ENCODE data around the gene GVQW3.
"Not testable (repeated sequence)": the region's sequence is repeated elsewhere in the genome, so short reads cannot be mapped to it uniquely, and the experiment has no call there.

GVQW3 gene

GRCh38 chr11:76388408-76388807 is 7.3 kb downstream of the GVQW3 start:
- no peak for DNase-seq

- DNase-seq: no peak
Measured at GRCh38 chr11:76391021-76391420, 9.9 kb downstream of the GVQW3 start.

DNA sequence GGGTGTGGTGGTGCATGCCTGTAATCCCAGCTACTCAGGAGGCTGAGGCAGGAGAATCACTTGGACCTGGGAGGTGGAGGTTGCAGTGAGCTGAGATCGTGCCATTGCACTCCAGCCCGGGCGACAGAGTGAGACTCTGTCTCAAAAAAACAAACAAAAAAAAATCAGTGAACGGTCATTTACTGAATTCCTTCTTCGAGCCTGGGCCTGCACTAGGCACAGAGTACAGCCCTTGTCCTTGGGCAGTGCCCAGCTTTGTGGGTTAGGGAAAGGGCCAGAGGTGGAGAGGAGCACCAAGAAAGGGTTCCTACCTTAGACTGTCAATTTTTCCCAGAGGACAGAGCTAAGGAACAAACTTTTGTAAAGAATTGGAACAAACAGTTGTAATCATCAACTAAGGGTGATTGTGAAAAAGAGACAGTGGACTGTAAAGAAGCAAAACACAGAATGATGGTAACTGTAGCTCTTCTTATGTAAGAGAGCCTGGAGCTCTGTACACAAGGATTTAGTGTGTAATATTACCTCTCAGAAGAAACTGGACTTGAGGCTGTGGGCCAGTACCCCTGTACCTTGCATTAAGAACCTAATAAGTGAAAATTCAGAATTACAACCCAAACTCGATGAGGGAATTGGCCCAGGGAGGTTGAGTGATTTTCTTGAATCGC is 10.8 kb downstream of the GVQW3 start:
- no peak for DNase-seq

DNA sequence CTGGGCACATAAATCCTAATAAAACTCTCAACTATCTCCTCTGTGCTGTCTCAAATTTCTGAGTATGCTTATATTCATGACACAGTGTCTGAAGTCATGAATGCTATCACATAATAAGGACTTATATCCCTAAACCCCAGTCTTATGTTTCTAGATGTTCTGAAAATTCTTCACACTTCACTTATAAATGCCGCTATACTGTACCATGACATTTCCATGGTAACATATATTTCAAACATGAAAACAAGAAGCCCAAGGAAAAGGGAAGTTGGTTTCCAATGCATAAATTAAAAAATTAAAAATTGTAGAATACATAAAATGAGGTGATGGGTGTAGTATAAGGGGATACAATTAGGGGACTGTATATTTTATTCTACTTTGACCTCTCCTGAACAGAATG is 11.7 kb downstream of the GVQW3 start:
- no peak for DNase-seq

DNA sequence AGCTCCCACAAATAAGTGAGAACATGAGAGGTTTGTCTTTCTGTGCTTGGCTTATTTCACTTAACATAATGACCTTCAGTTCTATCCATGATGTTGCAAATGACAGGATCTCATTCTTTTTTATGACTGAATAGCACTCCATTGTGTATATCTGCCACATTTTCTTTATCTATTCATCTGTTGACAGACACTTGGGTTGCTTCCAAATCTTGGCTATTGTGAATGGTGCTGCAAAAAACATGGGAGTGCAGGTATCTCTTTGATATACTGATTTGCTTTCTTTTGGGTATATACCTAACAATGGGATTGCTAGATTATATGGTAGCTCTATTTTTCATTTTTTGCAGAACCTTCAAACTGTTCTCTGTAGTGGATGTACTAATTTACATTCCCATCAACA is 13.3 kb downstream of the GVQW3 start:
- no peak for DNase-seq

DNA sequence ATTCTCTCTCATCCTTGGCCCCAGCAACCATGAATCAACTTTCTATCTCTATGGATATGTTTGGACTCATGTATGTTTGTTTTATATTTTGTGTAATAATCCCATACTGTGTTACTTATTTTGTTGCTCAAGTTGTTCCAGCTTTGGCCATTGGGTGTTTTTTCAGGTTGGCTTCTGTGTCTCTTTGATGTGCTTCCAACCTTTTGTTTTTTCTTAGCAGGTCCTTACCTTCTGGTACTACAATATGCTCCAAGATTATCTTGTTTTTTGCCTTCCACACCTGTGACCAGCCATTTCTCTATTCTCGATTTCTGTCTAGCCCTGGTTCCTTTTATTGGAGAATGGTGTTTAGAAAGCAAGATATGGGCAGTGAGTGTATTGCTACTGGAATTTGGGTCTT is 14.2 kb downstream of the GVQW3 start:
- no peak for DNase-seq

GRCh38 chr11:76397383-76397782 is 16.3 kb downstream of the GVQW3 start:
- DNase-seq: no peak

DNA sequence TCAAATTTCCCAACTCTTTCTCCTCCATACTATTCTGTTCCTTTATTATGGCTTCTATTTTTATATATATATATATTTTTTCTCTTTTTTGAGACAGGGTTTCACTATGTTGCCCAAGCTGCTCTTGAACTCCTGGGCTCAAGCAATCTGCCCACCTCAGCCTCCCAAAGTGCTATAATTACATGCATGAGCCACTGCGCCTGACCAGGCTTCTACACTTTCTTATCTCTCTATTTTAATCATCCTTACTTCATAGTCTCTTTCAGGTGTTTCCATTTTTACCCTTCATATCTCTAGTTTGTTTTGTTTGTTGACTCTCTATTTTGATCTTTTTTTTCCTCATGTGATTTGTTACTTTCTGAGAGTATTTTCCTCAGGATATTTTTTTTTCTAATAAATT is 19.8 kb downstream of the GVQW3 start:
- DNase-seq: no peak

DNA sequence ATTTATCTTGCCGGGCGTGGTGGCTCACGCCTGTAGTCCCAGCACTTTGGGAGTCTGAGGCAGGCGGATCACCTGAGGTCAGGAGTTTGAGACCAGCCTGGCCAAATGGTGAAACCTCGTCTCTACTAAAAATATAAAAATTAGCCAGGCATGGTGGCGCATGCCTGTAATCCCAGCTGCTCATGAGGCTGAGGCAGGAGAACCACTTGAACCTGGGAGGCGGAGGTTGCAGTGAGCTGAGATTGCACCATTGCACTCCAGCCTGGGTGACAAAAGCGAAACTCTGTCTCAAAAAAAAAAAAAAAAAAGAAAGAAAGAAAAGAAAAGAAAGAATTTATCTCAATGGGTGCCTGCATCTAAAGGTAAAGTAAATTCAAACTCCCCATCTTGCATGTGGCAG is 20.4 kb downstream of the GVQW3 start:
- DNase-seq: not testable (repeated sequence)

- DNase-seq: no peak
Measured at GRCh38 chr11:76406359-76406758, 25.2 kb downstream of the GVQW3 start.

DNA sequence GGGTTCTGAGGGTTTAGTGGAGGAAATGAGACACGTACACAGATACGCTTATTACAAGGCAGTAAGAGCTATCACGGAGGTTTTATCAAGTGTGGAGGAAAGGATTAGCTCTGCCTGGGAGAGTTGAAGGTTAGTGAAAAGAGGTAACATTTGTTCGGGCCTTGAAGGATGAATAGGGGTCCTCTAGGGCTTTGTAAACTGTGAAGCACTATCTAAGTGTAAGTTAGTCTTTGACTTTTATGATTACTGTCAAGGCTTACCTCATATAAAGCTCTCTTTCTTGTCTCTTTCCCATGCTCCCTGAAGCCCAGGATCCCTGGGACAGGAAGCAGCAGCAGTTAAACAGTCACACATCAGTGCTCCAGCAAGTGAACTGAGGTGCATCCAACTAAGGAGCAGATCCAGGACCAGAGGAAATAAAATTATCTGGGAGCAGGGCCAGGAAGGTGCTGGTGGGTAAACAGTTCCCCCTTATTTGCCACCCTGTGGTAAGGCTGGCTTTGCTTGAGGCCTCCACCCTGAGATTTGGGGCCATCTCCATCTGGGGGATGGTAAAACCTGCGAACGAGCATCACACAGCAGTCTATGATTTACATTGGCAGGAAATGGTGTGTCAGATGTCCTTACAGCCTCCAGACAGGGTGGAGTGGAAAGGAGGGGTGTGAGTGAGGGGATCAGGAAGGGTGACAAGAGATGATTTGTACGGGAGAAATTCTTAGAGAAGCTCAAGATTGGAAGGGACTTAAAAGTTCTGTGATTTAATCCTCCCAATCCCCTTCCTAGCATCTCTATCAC is 27.2 kb downstream of the GVQW3 start:
- peak; percentile 47 for DNase-seq

GRCh38 chr11:76410851-76411357 is 29.8 kb downstream of the GVQW3 start:
- DNase-seq: no peak

DNA sequence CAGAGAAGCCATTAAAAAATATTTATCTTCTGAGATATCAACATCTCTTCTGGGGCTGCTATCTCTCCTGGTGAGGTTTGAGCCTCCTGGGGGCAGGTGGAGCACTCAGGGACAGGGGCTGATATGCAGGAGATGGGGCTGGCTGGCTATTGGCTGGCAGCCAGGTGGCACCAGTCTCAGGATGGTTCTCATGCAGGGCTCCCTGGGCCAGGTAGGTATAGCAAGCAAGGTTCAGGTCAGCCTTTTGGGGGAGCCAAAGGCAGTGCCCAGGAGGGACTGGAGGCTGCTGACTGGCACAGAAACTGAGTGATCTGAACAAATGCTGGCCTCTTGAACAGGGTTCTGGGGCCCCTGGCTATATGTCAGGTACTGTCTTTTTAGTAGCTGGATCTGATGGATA is 34.0 kb downstream of the GVQW3 start:
- DNase-seq: no peak

GRCh38 chr11:76419896-76420295 is 38.8 kb downstream of the GVQW3 start:
- no peak for DNase-seq

- DNase-seq: no peak
Measured at GRCh38 chr11:76424379-76424778, 43.3 kb downstream of the GVQW3 start.

DNA sequence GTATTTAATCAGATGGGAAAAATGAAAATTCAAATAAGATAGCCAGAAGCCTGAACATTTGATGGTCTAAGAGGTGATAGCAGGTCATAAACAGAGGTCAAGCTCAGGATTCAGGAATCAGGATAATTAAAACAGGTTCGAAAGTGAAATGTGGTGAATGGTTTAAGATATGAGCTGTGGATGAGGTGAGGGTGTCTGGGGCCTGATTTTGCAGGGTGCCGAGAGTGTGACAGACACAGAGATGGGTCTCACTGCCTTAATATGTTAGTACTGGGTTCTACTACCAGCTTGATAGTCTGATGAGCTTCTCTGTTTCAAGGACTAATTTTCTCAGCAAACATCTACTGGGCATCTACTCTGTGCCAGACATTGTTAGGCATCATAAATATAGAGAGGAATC is 43.8 kb downstream of the GVQW3 start:
- DNase-seq: no peak

DNA sequence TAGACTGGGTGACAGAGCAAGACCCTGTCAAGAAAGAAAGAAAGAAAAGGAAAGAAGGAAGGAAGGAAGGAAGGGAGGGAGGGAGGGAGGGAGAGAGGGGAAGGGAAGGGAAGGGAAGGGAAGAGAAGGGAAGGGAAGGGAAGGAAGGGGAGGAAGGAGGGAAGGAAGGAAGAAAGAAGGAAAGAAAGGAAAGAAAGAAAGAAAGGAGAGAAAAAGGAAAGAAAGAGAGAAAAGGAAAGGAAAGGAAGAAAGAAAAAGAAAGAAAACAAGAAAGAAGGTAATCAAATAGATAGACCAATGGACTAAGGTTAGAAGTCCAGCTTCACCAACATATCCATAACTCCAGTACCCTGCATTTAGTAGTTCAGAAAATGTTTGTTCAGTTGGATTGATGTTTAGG is 45.5 kb downstream of the GVQW3 start:
- DNase-seq: no peak

- DNase-seq: no peak
Measured at GRCh38 chr11:76436020-76436419, 54.9 kb downstream of the GVQW3 start.

DNA sequence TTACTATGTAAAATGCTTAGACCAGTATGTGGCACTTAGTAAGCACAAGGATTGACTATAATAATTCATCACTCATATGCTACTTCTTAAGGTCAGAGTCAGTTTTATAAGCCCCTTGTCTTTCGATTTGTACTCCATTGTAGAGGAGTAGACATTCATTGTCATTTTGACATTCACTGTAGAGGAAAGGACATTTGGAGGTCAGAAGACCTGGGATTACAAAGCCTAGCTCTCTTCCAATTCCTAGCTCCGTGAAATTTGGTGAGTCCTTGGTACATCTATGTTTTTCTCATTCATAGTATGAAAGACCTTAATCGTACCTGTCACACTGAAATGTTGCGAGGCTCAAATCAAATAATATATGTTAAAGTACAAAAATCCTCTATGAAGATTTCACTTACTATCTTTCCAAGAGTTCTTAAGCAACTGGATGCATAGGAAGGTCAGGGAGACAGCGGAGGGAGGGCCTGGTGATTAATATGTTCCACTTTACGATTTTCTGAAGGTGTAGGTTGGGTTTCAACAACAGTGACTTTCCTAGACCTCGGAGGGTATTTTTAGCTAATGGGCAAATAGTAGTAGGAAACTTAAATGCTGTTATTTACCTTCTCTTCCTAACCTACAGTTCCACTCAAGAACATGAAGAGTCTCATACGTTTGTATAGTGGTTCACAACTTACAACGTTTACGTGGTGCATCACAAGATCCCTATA is 62.3 kb downstream of the GVQW3 start:
- DNase-seq: no peak

DNA sequence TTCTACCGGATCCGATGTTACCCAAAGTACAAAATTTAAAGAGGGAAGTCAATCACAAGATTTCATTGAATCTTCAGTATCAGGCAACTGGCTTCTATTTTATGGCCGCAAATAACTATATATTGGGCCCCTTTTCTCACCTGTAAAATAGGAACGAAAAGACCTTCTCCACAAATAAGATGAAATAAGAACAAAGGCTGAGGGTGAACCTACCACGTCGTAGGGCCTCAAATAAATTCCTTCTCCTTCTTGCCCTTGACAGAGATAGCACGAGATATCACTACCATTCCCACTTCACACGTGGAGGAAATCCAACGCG is 62.9 kb downstream of the GVQW3 start:
- no peak for DNase-seq

DNA sequence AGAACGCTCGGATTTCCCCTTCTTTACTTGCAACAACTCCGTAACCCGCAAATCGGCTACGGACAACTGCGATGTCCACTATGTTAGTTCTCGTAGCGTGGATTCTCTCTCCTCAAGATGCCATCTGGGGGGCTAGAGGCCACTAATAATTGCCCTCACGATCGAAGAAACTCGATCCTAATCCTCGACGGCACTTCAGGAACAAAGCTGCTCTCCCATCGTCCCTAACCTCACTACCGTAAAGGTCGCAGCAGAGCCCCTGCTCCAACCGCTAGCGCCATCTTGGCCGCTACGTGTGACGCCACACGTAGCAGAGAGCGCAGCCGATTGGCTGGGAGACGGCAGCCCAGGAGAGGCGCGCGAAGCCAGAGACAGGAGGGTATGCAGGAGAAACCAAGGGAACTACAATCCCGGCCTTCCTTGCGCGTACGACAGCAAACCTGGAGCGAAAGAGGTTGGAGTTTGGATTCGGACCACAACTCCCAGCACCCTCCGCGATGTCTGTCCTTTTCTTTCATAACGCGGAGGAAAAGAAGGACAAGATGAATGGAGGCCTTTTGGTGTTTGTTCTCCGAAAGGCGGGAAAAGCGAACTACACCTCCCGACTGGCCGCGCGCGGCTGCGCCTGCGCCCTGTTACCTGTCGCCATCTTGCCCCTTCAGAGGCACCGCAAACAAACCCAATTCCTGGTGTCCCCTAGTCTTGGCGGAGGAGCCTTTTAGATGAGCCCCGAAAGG is 63.4 kb downstream of the GVQW3 start, which contains the start of gene EMSY:
TSS of gene EMSY (plus strand) at position 635 of the 737 bp plus-strand sequence. CDS start 1,921 bp downstream, outside the sequence.
- peak; percentile 98 for DNase-seq

DNA sequence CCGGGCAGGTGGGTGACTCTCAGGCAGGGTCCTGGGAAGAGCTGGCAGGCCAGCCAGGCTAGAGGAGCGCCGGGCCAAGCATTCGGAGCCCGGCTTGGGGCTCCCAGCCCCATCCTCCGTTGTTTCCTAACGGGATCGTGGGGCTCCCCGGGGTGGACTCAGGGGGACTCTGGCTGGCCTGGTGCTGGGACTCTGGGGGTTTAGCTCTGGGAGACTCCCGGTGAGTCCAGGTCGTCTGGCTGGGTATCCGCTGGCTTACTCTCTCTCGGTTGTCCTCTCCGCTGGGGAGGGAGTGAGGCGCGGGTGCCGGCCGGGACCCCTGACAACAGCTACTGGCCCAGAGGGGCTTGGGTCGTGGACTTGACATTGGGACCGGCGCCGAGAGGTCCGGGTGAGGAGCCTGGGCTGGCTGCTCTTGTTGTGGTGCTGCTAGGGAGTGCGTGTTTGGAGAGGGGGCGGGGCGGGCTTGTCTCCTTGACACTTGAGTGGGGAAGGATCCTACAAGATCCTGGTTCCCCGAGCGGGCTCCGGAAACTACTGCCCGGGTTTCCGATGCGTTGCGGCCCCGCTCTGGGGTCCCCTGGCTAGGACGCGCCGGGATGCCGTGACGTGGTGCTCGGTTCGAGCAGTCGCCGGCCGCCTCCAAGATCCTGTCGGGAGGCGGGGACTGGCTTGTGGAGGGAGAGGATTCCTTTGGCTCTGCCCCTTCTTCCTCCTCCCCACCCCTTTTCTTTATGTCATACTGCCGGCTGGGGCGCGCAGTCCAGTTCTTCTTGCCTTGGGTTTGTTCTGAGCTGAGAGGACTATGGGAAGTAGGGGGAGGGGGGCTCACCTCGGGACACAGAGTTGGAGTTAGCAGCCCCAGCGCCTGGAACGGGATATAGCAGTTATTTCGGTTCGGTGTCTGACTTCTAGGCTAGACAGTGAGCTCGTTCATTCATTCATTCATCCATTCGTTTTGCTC is 64.3 kb downstream of the GVQW3 start:
- DNase-seq: no peak

All from NCI-H1694 treated with DMSO at 0.1 percent for 48 hours (cell line).